NCI-H748 (cell line): Measurements from ENCODE around the gene ZEB2.

ENCODE experiments used
- DNase-seq: peaks from one replicate; lab custom pipeline; 2025; ENCODE audit not compliant: unreplicated experiment; lab: John Stamatoyannopoulos, UW

The ZEB2 gene

DNA sequence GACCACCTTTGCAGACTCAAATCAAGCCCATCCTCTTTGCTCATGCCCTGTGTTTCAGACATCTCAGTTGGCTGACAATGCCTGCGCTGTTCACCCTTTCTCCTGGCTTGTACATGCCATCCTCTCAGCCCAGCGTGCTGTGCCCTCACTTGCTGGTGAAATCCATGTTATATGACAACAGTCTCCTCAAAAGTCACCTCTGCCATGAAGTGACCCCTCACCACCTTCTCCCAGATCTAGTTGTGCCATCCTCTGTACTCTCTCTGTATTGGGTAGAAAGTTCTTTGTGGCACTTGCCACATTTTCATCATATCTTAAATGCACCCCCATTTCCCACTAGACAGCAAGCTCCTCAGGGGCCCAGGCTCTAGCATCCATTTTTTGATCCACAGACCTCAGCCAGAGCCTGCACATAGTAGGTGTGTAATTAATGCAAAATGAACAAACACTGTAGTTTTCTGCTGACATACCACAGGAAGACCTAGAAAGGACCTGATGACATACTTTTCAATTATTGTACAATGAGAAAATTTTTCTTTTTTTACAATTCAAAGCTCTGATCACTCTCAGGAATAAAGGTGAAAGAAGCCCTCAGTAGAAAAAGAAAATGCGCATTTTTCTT, 22.8 kb downstream of the ZEB2 start:
- no peak for DNase-seq

GRCh38 chr2:144496092-144496976, 23.6 kb downstream of the ZEB2 start:
- DNase-seq: peak; percentile 66

DNA sequence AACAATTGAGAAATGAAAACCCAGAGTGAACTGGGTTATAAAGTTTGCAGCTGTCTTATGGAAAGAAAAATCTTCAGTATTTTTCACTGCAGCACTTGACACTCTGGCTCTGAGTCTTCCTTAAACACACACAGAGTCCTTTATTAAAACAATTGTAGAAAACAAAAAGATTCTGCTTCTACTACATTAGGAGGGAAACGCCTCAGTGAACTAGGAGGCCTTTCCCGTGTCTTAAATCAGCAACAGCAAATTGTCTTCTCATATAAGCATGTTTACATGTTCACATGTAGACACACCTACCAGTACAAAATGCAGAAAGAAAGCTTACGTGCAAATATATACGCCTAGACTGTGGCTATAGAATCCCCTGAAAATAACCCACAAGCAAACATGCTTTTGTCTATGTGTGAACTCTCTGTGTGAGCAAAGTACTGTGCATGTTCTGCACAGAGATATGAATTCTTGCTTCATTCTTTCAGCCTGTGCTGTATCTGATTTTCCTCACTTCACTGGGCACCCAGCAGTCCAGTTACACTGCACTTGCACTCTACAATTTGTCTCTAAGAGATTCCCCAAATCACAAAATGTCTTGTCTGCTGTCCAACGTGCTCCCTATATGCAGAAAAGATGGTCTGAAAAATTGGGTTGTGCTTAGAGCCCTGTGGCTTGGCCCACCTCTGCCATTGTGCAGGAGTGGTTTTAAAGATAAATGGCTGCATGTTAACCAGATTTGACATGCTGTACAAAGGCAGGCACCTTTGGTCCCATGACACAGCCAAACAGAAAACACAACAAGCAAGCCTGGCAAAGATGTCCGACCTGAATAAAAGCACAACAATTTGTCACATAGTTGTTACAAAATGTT, 24.5 kb downstream of the ZEB2 start:
- DNase-seq: no peak

DNA sequence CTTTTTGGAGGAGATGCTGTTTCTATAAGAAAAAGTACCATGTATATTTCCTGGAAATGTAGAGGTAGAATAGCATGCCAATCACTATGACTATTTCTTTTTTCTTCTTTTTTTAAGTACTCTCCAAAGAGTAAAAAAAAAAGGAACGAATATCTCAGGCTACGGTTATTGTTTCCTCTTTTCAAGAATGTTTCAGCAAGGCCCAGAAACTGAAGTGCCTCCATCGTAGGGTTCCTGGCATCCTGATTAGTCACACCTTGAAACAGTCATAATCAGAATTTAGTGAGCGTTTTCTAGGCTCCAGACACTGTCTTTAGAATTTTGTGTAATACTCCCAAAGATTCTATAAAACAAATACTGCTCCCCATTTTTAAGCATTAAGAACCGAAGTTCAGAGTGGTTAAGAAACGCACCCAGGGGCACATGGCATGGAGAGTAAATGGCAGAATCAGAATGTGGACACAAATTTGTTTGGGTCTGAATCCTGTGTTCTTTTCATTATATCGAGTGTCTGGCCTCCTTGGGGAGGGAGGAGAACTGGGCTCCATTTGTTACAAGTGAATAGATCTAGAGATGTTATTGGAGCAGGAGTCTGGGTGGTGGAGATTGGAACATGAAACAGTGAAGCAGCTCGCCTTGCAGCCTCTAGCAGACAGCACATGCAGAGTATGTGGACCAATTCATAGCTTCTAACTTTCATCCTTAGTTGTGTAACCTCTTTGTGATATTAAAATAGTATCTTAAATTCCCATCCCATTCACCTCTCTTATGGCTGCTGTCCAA, 26.7 kb downstream of the ZEB2 start:
- DNase-seq: no peak

DNA sequence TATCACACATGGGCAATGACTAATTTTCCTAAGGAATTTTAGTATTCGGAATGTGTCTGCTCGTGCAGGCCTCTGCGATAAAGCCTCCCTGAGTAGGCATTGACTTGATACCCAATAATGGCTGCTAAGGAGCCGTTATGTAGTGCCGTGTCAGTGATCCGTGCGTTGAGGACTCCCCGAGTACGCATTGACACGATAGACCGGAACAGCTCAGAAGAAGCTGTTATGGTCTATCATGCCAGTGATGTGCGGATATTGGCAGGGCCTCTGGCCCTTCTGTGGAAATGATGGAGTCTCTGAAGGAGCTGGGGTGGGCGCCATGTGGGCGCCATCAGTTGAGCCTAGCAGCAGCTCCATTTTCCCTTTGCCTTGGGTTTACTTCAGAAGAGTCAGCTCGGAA, 29.1 kb downstream of the ZEB2 start:
- DNase-seq: no peak

- no peak for DNase-seq
Measured at GRCh38 chr2:144490017-144490416, 29.9 kb downstream of the ZEB2 start.

- peak; percentile 83 for DNase-seq
Measured at GRCh38 chr2:144489315-144489916, 30.5 kb downstream of the ZEB2 start.

DNA sequence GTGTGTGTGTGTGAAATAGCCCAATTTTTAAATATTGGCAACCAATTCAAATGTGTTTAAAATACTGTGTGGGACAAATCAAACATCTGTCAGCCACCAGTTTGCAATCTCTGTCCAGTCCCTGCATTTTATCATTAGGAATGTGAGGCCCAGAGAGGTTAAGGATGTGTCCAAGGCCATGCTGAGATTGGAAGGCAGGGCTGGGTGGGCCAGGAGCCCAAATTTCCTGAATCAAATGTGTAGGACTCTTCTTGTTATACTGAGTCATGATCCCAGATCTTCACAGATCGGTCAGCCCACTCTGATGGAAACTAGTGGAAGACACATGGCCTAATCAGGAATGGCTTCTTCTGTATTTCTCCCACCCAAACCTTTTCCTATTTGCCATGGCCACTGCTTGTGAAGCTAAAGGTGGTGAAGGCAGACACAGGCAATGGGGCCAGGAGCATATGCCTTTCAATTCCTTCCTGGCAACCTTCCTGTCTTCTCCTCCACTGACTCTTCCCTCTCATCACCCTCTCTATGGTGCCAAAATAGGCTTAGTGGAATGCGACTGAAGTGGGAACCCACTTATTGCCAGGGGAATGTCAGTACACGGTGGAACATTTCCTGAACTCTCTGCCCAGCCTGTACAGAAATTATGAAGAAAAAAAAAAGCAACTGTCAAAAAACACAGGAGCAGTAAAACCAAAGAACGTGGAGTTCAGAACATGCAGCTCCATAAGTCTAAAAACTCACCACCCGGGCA, 35.5 kb downstream of the ZEB2 start:
- no peak for DNase-seq

- no peak for DNase-seq
Measured at GRCh38 chr2:144481666-144482065, 38.3 kb downstream of the ZEB2 start.

GRCh38 chr2:144481109-144481508, 38.8 kb downstream of the ZEB2 start:
- no peak for DNase-seq

GRCh38 chr2:144480285-144480684, 39.6 kb downstream of the ZEB2 start:
- DNase-seq: no peak

DNA sequence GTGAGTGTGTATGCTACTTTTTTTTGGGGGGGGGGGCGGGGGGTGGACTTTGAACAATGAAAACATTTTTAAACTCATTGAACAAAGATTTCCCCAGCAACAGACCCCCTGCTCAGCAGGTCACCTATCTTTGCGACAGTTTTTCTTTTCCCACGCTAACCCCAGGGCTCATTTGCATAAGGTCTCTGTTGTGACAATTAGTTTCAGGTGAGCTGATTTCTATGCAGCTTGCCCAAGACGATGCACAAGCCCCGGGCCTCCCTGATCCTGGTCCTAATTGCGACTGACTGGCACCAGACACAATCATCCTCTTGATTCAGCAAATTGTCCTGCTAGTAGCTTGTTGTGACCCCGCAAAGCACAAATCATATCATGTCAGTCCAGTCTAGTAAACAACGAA, 40.3 kb downstream of the ZEB2 start:
- DNase-seq: peak; percentile 23

- DNase-seq: no peak
Measured at GRCh38 chr2:144479138-144479537, 40.8 kb downstream of the ZEB2 start.

- DNase-seq: no peak
Measured at GRCh38 chr2:144477957-144478311, 42.0 kb downstream of the ZEB2 start.

- no peak for DNase-seq
Measured at GRCh38 chr2:144477281-144477956, 42.5 kb downstream of the ZEB2 start.

GRCh38 chr2:144476682-144477081, 43.2 kb downstream of the ZEB2 start:
- no peak for DNase-seq

DNA sequence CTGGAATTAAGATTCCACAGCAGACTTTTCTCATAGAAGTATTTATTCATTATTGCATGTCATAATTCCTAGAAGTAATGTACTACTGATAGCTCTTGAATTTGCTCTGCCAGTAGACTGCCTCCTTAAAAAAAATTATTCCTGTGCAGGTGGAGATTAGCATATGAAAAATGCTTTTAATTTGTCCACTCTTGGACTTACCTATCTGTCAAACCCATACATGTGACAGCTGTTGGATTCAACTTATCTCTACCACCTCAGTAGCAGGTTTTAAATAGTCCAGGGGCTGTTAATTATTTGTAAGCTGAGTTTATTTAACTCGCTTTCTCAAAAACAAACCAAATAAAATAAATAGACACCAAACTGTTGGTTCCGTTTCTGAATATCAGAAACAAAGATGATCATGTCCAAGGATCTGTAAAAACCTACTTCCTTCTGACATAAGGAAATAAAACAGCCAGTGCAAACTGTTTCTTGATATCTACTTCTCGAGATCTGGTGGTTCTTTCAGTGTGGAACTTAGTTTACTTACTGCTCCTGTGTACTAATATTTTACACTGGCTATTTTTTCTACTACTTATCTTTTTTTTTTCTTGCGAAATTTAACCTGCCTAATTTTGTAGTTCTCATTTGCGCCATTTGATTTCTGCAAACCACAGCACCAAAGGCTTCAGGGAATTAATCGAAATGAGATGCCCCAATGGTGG, 44.2 kb downstream of the ZEB2 start:
- no peak for DNase-seq

DNA sequence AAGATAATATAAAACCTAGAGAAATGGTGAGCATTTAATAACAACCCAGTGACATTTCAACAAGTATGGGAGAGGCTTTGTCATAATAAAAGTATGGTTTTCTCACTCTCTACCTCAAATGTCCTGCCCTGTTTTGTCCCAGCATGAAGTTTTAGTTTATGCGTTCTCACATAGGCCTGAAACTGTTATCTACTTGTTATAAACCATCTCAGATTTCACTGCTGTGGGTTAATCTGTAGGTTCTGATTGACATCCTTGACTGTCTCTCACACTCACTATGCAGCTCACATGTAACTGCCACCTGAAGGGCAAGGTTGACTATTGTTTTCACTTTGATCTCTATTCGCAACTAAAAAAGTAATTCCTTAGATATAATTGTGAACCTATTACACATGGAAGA, 44.9 kb downstream of the ZEB2 start:
- no peak for DNase-seq

GRCh38 chr2:144474017-144474416, 45.9 kb downstream of the ZEB2 start:
- DNase-seq: no peak
